Rectal smooth muscle tissue (tissue), 1 donor: ENCODE data around the gene RNF14.

Experiments
- H3K27ac ChIP-seq: one replicate; pipeline ENCODE4 v1.7.0; 2013; ENCODE audit warnings: low read depth, low read length, inconsistent platforms
- H3K27me3 ChIP-seq: one replicate; pipeline ENCODE4 v1.7.0; 2013; ENCODE audit warnings: low read length; ENCODE audit not compliant: control insufficient read depth, insufficient read depth
- H3K36me3 ChIP-seq: one replicate; pipeline ENCODE4 v1.7.0; 2013; ENCODE audit warnings: low read length; ENCODE audit not compliant: control insufficient read depth, insufficient read depth
- H3K4me1 ChIP-seq: one replicate; pipeline ENCODE4 v1.7.0; 2013; ENCODE audit warnings: low read length; ENCODE audit not compliant: control insufficient read depth, insufficient read depth
- H3K4me3 ChIP-seq: one replicate; pipeline ENCODE4 v1.7.0; 2013; ENCODE audit warnings: low read length
- H3K9ac ChIP-seq: one replicate; pipeline ENCODE4 v1.7.0; 2013; ENCODE audit warnings: low read length

The RNF14 gene

DNA sequence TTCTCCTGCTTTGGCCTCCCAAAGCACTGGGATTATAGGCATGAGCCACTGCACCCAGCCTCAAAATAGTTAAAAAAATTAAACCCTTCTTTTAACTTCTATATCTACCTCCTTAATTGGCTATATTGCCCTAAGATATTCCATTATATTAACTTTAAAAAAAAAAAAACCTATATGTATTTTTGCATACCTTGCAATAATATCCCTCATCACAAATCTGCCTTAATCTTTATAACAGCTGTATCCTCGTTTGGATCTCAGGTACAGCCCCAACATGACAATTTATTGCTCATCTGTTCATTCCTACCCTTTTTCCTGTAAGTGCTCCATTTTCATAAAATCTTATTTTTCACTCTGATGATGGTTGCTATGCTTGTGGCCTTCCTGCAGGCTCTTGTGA, 31.3 kb downstream of the RNF14 start:
- Histone ChIP-seq H3K27me3 (no peaks in the 10 kb centered on the region), H3K9ac (no peak overlapping the region), H3K4me1 (no peaks in the 10 kb centered on the region), H3K27ac (no peak overlapping the region), H3K4me3 (no peak overlapping the region), H3K36me3 (peaks cover 16% of the 10 kb centered on the region)

- no peaks in the 10 kb centered on the region for H3K4me1 ChIP-seq
- no peak overlapping the region for H3K4me3 ChIP-seq
- H3K36me3 ChIP-seq: peaks cover 16% of the 10 kb centered on the region
- no peaks in the 10 kb centered on the region for H3K27me3 ChIP-seq
- H3K27ac ChIP-seq: no peak overlapping the region
- no peak overlapping the region for H3K9ac ChIP-seq
These were observed 32.0 kb downstream of the RNF14 start for GRCh38 chr5:142000704-142001484.

DNA sequence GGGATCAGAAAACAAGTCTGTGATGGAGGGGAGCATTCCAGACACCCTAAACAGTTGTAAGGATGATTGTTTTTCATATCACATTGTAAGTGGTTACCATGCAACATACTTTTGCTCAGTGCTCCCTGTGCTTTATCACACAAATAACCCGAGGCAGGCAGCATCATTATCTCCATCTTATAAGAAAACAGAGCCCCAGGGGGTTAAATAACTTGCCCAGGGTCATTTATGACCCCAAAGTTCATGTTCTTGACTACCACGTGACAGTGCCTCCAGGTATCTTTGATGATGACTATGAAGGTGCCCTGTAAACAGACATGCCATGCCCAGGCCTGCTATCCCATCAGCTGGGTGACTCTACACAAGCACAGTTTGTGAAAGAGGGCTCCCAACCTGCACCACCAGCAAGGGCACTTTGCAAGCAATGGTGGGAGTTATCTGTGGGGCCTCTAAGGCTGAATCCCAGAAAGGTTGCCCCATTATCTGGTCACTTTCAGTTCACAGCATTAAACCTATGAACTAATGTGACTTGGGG, 34.4 kb downstream of the RNF14 start:
- no peak overlapping the region for H3K27ac ChIP-seq
- H3K27me3 ChIP-seq: no peaks in the 10 kb centered on the region
- H3K4me3 ChIP-seq: no peak overlapping the region
- H3K9ac ChIP-seq: no peak overlapping the region
- peaks cover 23% of the 10 kb centered on the region for H3K36me3 ChIP-seq
- H3K4me1 ChIP-seq: no peaks in the 10 kb centered on the region

DNA sequence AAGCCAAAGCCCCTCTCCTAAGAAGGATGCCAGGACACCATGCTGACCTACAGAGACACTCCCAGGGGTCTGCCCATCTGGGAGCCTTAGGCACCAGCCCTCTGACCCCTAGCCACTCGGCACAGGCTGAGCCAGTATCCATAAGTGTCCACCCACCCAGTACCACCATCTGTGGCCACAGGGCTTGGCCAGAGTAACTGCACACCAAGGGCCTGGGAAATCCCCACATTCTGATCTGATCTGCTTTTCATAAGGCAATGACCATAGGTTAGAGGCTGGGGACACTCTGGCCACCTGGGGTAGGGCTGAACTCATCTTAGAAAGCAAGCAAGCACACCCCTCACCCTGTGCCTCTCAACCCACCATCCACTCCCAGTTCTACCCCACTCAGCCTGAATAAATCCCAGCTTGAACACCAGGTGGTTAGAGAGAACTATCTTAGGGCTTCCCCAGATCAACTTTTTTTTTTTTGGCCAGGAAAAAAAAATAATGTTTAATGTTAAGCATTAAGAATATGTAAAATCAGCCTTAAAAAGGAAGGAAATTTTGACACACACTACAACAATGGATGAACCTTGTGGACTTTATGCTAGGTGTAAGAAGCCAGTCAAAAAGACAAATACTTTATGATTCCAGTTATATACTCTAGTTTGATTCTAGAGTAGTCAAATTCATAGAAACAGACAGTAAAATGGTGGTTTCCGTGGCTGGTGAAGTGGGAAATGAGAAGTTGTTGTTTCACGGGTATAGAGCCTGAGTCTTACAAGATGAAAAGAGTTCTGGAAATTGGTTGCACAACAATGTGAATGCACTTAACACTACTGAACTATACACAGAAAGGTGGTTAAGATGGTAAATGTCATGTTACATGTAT, 37.7 kb downstream of the RNF14 start:
- H3K36me3 ChIP-seq: peaks cover 19% of the 10 kb centered on the region
- H3K9ac ChIP-seq: no peak overlapping the region
- no peak overlapping the region for H3K4me3 ChIP-seq
- H3K27me3 ChIP-seq: no peaks in the 10 kb centered on the region
- no peak overlapping the region for H3K27ac ChIP-seq
- H3K4me1 ChIP-seq: no peaks in the 10 kb centered on the region

GRCh38 chr5:142007237-142007544, 38.3 kb downstream of the RNF14 start:
- Histone ChIP-seq H3K9ac (no peak overlapping the region), H3K4me3 (no peak overlapping the region), H3K4me1 (no peaks in the 10 kb centered on the region), H3K27ac (no peak overlapping the region), H3K27me3 (no peaks in the 10 kb centered on the region), H3K36me3 (peaks cover 19% of the 10 kb centered on the region)

DNA sequence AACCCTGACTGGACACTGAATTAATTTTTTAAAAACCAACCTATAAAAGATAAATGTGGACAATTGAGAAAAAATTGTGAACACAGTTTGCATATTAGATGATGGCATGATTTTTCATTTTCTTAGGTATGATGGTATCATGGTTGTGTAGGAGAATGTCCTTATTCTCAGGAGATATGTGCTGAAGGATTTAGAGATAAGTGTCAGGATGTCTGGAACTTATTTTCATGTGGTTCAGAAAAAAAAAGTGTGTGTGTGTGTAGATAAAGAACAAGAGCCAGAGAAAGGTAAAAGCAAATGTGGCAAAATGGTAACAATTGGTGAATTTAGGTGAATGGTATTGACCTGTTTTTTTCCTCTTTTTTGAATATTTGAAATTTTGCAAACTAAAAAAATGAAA, 39.9 kb downstream of the RNF14 start:
- no peak overlapping the region for H3K27ac ChIP-seq

DNA sequence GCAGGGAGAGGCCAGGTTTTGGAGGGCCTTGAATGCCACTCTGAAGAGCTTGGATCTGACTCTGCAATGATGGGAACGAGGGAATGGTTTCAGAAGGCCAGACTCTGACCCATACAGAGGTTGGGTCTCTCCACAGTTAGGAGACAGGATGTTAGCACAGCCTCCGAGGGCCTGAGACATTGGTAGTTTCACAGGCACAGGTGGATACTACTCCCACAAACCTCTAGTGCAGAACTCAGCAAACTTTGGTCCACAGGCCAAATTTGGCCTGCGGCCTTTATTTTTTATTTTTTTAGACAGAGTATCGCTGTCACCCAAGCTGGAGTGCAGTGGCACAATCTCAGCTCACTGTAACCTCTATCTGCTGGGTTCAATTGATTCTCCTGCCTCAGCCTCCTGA, 41.0 kb downstream of the RNF14 start:
- Histone ChIP-seq H3K27ac (no peak overlapping the region), H3K4me3 (no peak overlapping the region), H3K36me3 (peaks cover 8% of the 10 kb centered on the region), H3K9ac (no peak overlapping the region), H3K27me3 (no peaks in the 10 kb centered on the region), H3K4me1 (peaks cover 4% of the 10 kb centered on the region)

More for the DNA sequence above, 39.9 kb downstream of the RNF14 start:
- Histone ChIP-seq H3K36me3 (peaks cover 11% of the 10 kb centered on the region), H3K27me3 (no peaks in the 10 kb centered on the region), H3K4me3 (no peak overlapping the region), H3K4me1 (peaks cover 4% of the 10 kb centered on the region), H3K9ac (no peak overlapping the region)

DNA sequence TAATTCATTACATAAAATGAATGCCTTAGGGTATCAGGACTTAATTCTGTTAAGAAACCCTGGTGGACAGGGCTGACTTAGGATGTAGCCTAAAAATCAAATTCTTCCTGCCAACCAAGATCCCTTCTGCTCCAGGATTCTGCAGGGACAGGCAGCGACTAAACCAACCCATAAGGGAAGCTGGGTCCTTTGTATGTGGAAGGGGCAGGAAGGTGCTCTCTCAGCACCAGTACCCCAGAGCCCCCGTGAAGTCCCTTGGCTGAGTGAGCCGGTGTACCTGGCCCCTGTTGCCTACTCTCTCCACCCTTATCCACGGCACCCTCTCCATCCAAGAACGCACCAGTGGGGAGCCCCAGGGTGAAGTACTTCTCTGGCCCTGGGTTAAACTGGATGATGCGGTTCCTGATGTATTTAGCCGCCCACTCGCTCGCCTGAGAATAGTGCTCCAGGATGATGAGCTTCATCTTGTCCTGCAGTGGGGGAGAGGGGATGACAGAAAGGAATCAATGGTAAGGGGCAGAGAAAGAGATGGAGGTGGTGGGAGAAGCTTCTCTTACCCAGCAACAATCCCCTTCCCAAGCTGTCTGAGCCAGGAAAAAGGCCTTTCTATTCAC, 42.8 kb downstream of the RNF14 start:
- H3K27ac ChIP-seq: no peak overlapping the region
- peak overlapping the region; percentile 93 for H3K4me3 ChIP-seq
- peaks cover 3% of the 10 kb centered on the region for H3K36me3 ChIP-seq
- H3K9ac ChIP-seq: no peak overlapping the region
- no peaks in the 10 kb centered on the region for H3K27me3 ChIP-seq
- H3K4me1 ChIP-seq: peaks cover 4% of the 10 kb centered on the region

DNA sequence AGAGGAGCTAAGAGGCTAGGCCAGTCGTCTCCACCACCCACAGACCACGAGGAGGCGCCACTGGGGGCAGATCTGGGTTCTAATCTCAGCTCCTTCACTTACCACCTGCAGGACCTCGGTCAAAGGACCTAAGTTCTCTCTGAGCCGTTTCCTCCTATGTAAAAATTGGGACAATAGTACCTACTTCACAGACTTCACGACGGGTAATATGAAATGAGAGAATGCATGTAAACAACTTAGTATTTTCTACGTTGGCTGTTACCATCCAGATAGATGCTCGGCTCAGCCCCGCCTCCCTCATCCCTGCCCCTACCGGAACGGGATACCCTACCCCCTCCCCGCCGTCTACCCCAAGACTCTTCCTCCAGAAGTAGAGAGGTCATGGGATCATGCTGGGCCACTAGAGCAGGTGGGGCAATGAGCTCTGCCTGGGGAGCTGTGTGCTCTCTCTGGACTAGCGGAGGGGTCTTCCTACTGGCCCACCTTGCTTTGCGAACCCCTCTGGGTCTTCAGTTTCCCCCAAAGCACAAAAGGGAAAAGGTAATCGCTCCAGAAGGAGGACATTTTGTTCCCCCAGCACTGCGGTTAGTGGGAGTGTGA, 43.4 kb downstream of the RNF14 start:
- Histone ChIP-seq H3K9ac (peak overlapping the region; percentile 38), H3K36me3 (peaks cover 3% of the 10 kb centered on the region), H3K4me3 (peak overlapping the region; percentile 93), H3K4me1 (peaks cover 4% of the 10 kb centered on the region), H3K27ac (peak overlapping the region; percentile 73), H3K27me3 (no peaks in the 10 kb centered on the region)

DNA sequence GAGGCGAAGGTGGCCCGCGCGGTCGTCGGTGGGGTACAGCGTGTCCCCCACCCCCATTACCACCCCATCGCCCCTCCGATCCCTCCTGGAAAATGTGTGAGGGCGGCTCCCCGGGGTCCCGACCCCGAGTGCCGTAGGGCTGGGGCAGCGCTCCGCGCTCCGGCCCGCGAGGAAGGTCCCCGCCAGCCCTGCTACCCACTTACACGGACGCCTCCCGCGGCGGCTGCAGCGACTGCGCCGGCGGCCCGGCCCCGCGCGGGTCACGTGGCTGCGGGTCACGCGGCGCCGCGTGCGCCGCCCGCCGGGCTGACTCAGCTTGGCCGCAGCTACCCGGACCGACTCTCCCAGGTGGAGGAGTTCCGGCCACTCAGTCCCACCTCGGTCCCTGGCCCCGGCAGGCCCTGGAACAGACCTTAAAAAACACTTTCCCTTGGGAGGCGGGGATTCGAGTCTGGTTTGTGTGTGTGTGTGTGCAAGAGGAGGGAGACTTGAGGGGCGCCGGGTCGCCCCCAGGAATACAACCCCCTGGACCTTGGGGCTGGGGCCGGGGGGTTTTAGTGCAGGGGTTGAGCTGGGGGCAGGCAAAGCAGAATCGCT, 44.0 kb downstream of the RNF14 start, which contains the start of gene GNPDA1:
Gene GNPDA1 (minus strand): TSS at position 236 of the 597 bp plus-strand sequence. CDS start 992 bp downstream, outside the sequence.
- Histone ChIP-seq H3K4me1 (peaks cover 4% of the 10 kb centered on the region), H3K4me3 (peak within 1 kb of the TSS; percentile 93), H3K9ac (peak within 1 kb of the TSS; percentile 51), H3K36me3 (peaks cover 2% of the 10 kb centered on the region), H3K27me3 (no peaks in the 10 kb centered on the region), H3K27ac (peak within 1 kb of the TSS; percentile 84)

- Histone ChIP-seq H3K27ac (no peak overlapping the region), H3K27me3 (no peaks in the 10 kb centered on the region), H3K4me1 (peaks cover 4% of the 10 kb centered on the region), H3K9ac (no peak overlapping the region), H3K36me3 (no peaks in the 10 kb centered on the region), H3K4me3 (no peak overlapping the region)
These were observed 45.0 kb downstream of the RNF14 start for GRCh38 chr5:142013734-142014521.
